B cell (primary cell): ENCODE data around the gene SLC29A4. TPM values are rescaled to one million over a fixed set of nuclear protein-coding genes. Genes with fewer than 3 reads are reported as not detected.

ENCODE experiments used
- ATAC-seq: fragments of 200-7000 bp; cut with Tn5 transposase; one replicate; pipeline ENCODE4 v1.10.0; 2021; ENCODE audit warnings: low read depth, mild to moderate bottlenecking, moderate number of reproducible peaks, moderate library complexity
- CTCF ChIA-PET: fragments of 350-600 bp; sonication (Branson Sonifier 250); formaldehyde crosslinking; loops from one replicate; lab custom pipeline; 2021; ENCODE audit warnings: antibody characterized with exemption, inconsistent platforms; lab: Charles Lee
- POLR2A ChIA-PET: fragments of 350-600 bp; sonication (Branson Sonifier 250); formaldehyde crosslinking; loops from one replicate; lab custom pipeline; 2021; ENCODE audit warnings: antibody characterized with exemption; lab: Charles Lee
- DNase-seq: peaks from one replicate; pipeline ENCODE4 v3.0.0; 2013
- H2AFZ ChIP-seq: 2 replicates; pipeline ENCODE4 v1.6.1; 2012; ENCODE audit warnings: mild to moderate bottlenecking, low read depth, low read length; ENCODE audit not compliant: insufficient read depth, poor library complexity, severe bottlenecking
- H3K27ac ChIP-seq, 2 donors: 1 replicate in 1 of 2; 2 replicates in 1 of 2; pipeline ENCODE4 v1.5.1; 2012 to 2013; ENCODE audit warnings: low read length in 2 of 2, mild to moderate bottlenecking in 2 of 2, moderate library complexity in 1 of 2
- H3K27me3 ChIP-seq, 4 experiments: fragments of 200-600 bp in 1 of 4; sonication (generic) in 1 of 4; replicated peaks in 1 of 4; 1 replicate in 2 of 4; 2 replicates in 2 of 4; pipeline versions ENCODE4 v1.6.1 to v1.7.0; 2013 to 2016; ENCODE audit warnings: low read length in 3 of 4, mild to moderate bottlenecking in 2 of 4, mixed read lengths in 1 of 4, moderate library complexity in 1 of 4; ENCODE audit not compliant: insufficient read depth in 4 of 4, control insufficient read depth in 3 of 4; ENCODE audit errors: control extremely low read depth in 1 of 4
- H3K36me3 ChIP-seq, 2 experiments: replicated peaks in 1 of 2; 1 replicate in 1 of 2; 2 replicates in 1 of 2; pipeline versions ENCODE4 v1.6.1 to v1.7.1; 2013; ENCODE audit warnings: low read length in 1 of 2; ENCODE audit not compliant: insufficient read depth in 2 of 2, control insufficient read depth in 1 of 2; ENCODE audit errors: control extremely low read depth in 1 of 2, extremely low read depth in 1 of 2
- H3K4me1 ChIP-seq, 2 donors: fragments of 200-600 bp in 1 of 2; sonication (generic) in 1 of 2; 1 replicate in 1 of 2; 2 replicates in 1 of 2; pipeline versions ENCODE4 v1.5.1 to v1.6.1; 2013 to 2017; ENCODE audit warnings: low read length in 2 of 2; ENCODE audit not compliant: control insufficient read depth in 2 of 2, insufficient read depth in 2 of 2
- H3K4me2 ChIP-seq: replicated peaks from 2 replicates; pipeline ENCODE3; 2012; ENCODE audit warnings: mild to moderate bottlenecking, low read depth, low read length; ENCODE audit not compliant: poor library complexity, severe bottlenecking
- H3K4me3 ChIP-seq, 5 experiments: fragments of 200-600 bp in 1 of 5; sonication (generic) in 1 of 5; 1 replicate in 3 of 5; 2 replicates in 2 of 5; pipeline versions ENCODE4 v1.5.1 to v1.7.0; 2011 to 2016; ENCODE audit warnings: low read length in 4 of 5, mild to moderate bottlenecking in 4 of 5, low read depth in 2 of 5, control low read depth in 1 of 5, moderate library complexity in 1 of 5; ENCODE audit not compliant: insufficient read depth in 1 of 5; ENCODE audit errors: control extremely low read depth in 1 of 5, extremely low read depth in 1 of 5
- H3K79me2 ChIP-seq: fragments of 200-600 bp; sonication (generic); one replicate; pipeline ENCODE4 v1.6.0; 2016; ENCODE audit warnings: low read length; ENCODE audit not compliant: control insufficient read depth, insufficient read depth
- H3K9ac ChIP-seq: fragments of 200-600 bp; sonication (generic); 2 replicates; pipeline ENCODE4 v1.6.1; 2017; ENCODE audit warnings: mild to moderate bottlenecking, low read length, moderate library complexity
- H3K9me3 ChIP-seq, 3 donors: one replicate each; pipeline versions ENCODE4 v1.6.1 to v1.7.1; 2013; ENCODE audit warnings: low read length in 2 of 3; ENCODE audit not compliant: control insufficient read depth in 2 of 3, insufficient read depth in 1 of 3; ENCODE audit errors: control extremely low read depth in 1 of 3
- H4K20me1 ChIP-seq: 2 replicates; pipeline ENCODE4 v1.6.0; 2012; ENCODE audit warnings: mild to moderate bottlenecking, low read length; ENCODE audit not compliant: insufficient read depth, control insufficient read depth, poor library complexity, severe bottlenecking
- H3K27ac Mint-ChIP-seq: one replicate; pipeline ENCODE4 v1.8.0; 2021; ENCODE audit warnings: mixed read lengths
- H3K27me3 Mint-ChIP-seq: one replicate; pipeline ENCODE4 v1.8.0; 2021; ENCODE audit warnings: mixed read lengths
- H3K4me1 Mint-ChIP-seq: one replicate; pipeline ENCODE4 v1.8.0; 2021; ENCODE audit warnings: mixed read lengths
- H3K4me3 Mint-ChIP-seq: one replicate; pipeline ENCODE4 v1.8.0; 2021; ENCODE audit warnings: mixed read lengths
- H3K9me3 Mint-ChIP-seq: one replicate; pipeline ENCODE4 v1.8.0; 2022; ENCODE audit warnings: mixed read lengths; ENCODE audit not compliant: insufficient read depth
- CTCF ChIP-seq: fragments of 200-600 bp; IDR thresholded peaks from one replicate; pipeline ENCODE4 v1.8.0; 2022; ENCODE audit warnings: antibody characterized with exemption, mild to moderate bottlenecking
- EZH2 ChIP-seq: IDR thresholded peaks from 2 replicates; pipeline ENCODE4 v1.6.1; 2012; ENCODE audit warnings: borderline replicate concordance, low read depth, mild to moderate bottlenecking, moderate library complexity, low read length; ENCODE audit not compliant: insufficient read depth, poor library complexity, severe bottlenecking
- WGBS: methylation state at CpG from one replicate; pipeline ENCODE4 v1.1.5; 2013; ENCODE audit warnings: missing lambda C conversion rate; ENCODE audit not compliant: insufficient coverage; 5-methylcytosine and 5-hydroxymethylcytosine counted together
- intact Hi-C: fragments of 100-400 bp; cut with micrococcal nuclease; formaldehyde crosslinking; loops from one replicate; pipeline ENCODE4 v1.10.0; 2022
- polyA plus RNA-seq: library from polyadenylated mRNA; depleted of rRNA; stranded (reverse); fragments of >200 nt; gene quantifications from 2 replicates; pipeline ENCODE4 v1.2.3, GENCODE V29; 2012
- total RNA-seq, 2 donors: library from RNA; stranded (reverse); fragments of 120-200 nt in 1 of 2; gene quantifications; 1 replicate in 1 of 2; 2 replicates in 1 of 2; pipeline versions ENCODE4 v1.2.3 to v1.2.4, GENCODE V29; 2013 to 2022

The SLC29A4 gene
- total and polyA plus RNA-seq, 2 donors (not counting 1 experiment from before 2014, with no cell fraction given) = 0.21 to 0.67 TPM

- Histone ChIP-seq H3K27me3 (peaks cover 0 to 6% (median 0%) of the 10 kb centered on the region in 4 experiments), H3K9me3 (peaks cover 0 to 6% (median 0%) of the 10 kb centered on the region in 3 donors), H3K27ac (no peak overlapping the region), H3K4me1 (peaks cover 69 to 75% of the 10 kb centered on the region in 2 donors), H3K79me2 (no peaks in the 10 kb centered on the region), H3K4me3 (peak overlapping the region in 1 of 5 experiments; percentile 28), H4K20me1 (no peaks in the 10 kb centered on the region), H3K9ac (no peak overlapping the region), H3K36me3 (peaks cover 0 to 9% of the 10 kb centered on the region in 2 experiments), H3K4me2 (peak overlapping the region; percentile 78), H2AFZ (no peak overlapping the region)
- peak overlapping the region; percentile 81 for H3K27ac Mint-ChIP-seq
- 36% methylated on average over 15 of the region's 26 CpGs for WGBS
- peak overlapping the region; percentile 60 for H3K4me3 Mint-ChIP-seq
- H3K9me3 Mint-ChIP-seq = no peaks in the 10 kb centered on the region
- peaks cover 5% of the 10 kb centered on the region for H3K27me3 Mint-ChIP-seq
- peak; percentile 6 for ATAC-seq
- peaks cover 69% of the 10 kb centered on the region for H3K4me1 Mint-ChIP-seq
- CTCF ChIA-PET = interaction anchor here (0.8 to 2.5 kb wide), 3 partner anchors 16 to 161 kb away, joined by 3 to 8 read pairs (median 3); no protein-coding TSS in a partner anchor
- no peak for TF ChIP-seq CTCF
- TF ChIP-seq EZH2 = no peak
- intact Hi-C loops = loop anchor here (5.0 kb wide), 2 partner anchors 93 to 187 kb away; partner anchors contain the start of gene TNRC18
- peak; percentile 69 for DNase-seq
- POLR2A ChIA-PET = interaction anchor here (0.7 to 1.8 kb wide), 2 partner anchors 16 to 146 kb away, joined by 4 to 7 read pairs; no protein-coding TSS in a partner anchor
Observed at GRCh38 chr7:5234852-5235831, 47.6 kb upstream of the SLC29A4 start.
